ENCODE data around the gene IL4I1.
A peak's percentile ranks its signal among the peaks of the same experiment; 100 is the strongest.

The IL4I1 gene

DNA sequence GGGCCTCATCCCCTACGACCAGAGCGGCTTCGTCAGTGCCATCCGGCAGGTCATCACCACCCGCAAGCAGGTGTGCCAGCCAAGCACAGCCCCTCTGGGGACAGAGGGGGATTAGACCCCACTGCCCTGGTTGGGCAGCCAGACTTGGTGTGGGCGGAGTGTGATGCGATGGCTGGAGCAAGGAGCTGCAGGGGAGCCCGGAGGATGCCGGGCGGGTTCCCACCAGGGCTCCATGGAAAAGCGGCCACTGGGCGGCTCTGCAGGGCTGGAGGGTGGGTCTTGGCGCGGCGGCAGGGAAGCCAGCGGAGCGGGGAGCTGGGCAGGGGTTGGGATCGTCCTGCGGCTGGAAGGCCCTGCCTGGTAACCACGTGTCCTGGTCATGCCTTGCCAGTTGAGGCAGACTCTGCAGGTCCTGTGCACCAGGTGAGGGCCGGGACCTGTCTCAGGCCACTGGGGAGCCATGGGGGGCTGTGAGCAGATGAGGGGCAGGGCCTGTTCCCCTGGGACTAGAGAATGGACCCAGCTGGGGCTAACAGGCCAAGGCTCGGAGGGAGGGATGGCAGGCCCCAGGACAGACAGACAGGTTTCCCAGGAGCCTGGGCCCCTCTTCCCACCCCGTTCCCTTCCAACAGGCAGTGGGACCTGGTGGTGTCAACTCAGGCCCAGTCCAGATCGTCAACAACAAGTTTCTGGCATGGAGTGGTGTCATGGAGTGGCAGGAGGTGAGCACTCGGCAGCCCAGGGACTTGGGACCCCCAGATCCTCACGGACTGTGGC is 39.4 kb downstream of the IL4I1 start:
- Histone ChIP-seq H3K27me3 (ENCODE audit: control insufficient read depth, insufficient read depth, low read length) (no peaks in the 10 kb centered on the region), H3K9ac (ENCODE audit: low read depth, low read length) (no peak overlapping the region), H3K4me1 (ENCODE audit: control insufficient read depth, insufficient read depth, low read length) (peaks cover 42% of the 10 kb centered on the region), H3K4me2 (ENCODE audit: low read length) (no peak overlapping the region), H3K9me3 (replicated peaks; ENCODE audit: low read length) (no peaks in the 10 kb centered on the region), H3K36me3 (ENCODE audit: insufficient read depth, low read length) (peaks cover 63% of the 10 kb centered on the region), H3K4me3 (ENCODE audit: low read length) (no peak overlapping the region)

GRCh38 chr19:49856574-49857021 is 40.1 kb downstream of the IL4I1 start:
- Histone ChIP-seq H3K36me3 (ENCODE audit: insufficient read depth, low read length) (peaks cover 59% of the 10 kb centered on the region), H3K9ac (ENCODE audit: low read depth, low read length) (no peak overlapping the region), H3K9me3 (replicated peaks; ENCODE audit: low read length) (no peaks in the 10 kb centered on the region), H3K4me2 (ENCODE audit: low read length) (no peak overlapping the region), H3K27me3 (ENCODE audit: control insufficient read depth, insufficient read depth, low read length) (no peaks in the 10 kb centered on the region), H3K4me3 (ENCODE audit: low read length) (no peak overlapping the region), H3K4me1 (ENCODE audit: control insufficient read depth, insufficient read depth, low read length) (peaks cover 45% of the 10 kb centered on the region)

- H3K4me2 ChIP-seq (ENCODE audit: low read length) = no peak overlapping the region
- H3K9ac ChIP-seq (ENCODE audit: low read depth, low read length) = no peak overlapping the region
- H3K4me1 ChIP-seq (ENCODE audit: control insufficient read depth, insufficient read depth, low read length) = peaks cover 43% of the 10 kb centered on the region
- peaks cover 53% of the 10 kb centered on the region for H3K36me3 ChIP-seq (ENCODE audit: insufficient read depth, low read length)
- no peaks in the 10 kb centered on the region for H3K27me3 ChIP-seq (ENCODE audit: control insufficient read depth, insufficient read depth, low read length)
- H3K4me3 ChIP-seq (ENCODE audit: low read length) = no peak overlapping the region
- no peaks in the 10 kb centered on the region for H3K9me3 ChIP-seq (replicated peaks; ENCODE audit: low read length)
Observed at GRCh38 chr19:49855676-49856573, 40.8 kb downstream of the IL4I1 start.

DNA sequence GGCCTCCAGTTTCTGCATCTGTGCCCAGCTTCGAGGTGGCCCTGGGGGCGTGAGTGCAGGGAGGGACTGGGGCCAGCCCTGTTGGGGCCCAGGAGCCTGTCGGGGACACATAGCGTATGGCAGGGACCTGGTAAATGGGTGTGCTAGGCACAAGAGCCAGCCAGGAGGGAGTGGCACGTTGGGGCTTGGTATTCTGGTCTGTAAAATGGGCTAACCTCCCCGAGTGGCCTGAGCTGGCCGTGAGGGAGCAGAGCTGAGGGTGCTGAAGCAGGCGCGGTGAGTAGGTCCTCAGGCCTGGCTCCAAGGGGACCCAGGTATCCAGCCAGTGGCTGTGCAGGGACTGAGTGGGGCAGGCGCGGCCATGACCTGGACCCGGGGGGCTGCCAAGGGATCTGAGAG is 41.4 kb downstream of the IL4I1 start:
- no peak overlapping the region for H3K9ac ChIP-seq (ENCODE audit: low read depth, low read length)
- peaks cover 47% of the 10 kb centered on the region for H3K36me3 ChIP-seq (ENCODE audit: insufficient read depth, low read length)
- H3K4me2 ChIP-seq (ENCODE audit: low read length) = no peak overlapping the region
- peaks cover 41% of the 10 kb centered on the region for H3K4me1 ChIP-seq (ENCODE audit: control insufficient read depth, insufficient read depth, low read length)
- no peaks in the 10 kb centered on the region for H3K27me3 ChIP-seq (ENCODE audit: control insufficient read depth, insufficient read depth, low read length)
- no peak overlapping the region for H3K4me3 ChIP-seq (ENCODE audit: low read length)
- H3K9me3 ChIP-seq (replicated peaks; ENCODE audit: low read length) = no peaks in the 10 kb centered on the region

DNA sequence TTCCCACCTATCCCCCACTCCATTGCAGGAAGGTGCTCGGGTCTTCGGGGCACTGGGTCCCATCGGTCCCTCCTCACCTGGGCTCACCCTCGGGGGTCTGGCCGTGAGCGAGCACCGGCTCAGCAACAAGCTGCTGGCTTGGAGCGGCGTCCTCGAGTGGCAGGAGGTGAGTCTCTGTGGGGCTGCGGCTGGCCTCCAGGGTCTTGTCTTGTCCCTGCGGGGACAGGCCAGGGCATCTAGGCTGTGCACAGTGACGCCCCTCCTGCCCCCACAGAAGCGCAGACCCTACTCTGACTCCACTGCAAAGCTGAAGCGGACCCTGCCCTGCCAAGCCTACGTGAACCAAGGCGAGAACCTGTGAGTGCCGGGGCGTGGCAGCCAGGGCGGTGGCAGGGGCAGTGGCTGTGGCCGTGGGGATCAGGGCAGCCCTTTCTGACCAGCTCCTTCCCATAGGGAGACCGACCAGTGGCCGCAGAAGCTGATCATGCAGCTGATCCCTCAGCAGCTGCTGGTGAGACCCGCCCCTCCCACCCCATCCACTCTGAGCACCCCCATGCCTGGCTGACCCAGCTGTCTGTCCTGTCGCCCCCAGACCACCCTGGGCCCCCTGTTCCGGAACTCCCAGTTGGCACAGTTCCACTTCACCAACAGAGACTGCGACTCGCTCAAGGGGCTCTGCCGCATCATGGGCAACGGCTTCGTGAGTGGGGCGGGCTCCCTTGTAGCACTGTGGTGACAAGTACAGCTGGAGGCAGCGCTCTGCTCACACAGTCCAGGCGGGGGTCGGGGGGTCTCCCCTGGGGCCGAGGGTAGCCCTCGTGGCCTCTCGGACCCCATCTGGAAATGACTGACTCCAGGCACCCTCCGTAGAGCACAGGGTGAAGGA is 42.1 kb downstream of the IL4I1 start:
- Histone ChIP-seq H3K9ac (ENCODE audit: low read depth, low read length) (no peak overlapping the region), H3K9me3 (replicated peaks; ENCODE audit: low read length) (no peaks in the 10 kb centered on the region), H3K4me2 (ENCODE audit: low read length) (no peak overlapping the region), H3K36me3 (ENCODE audit: insufficient read depth, low read length) (peaks cover 45% of the 10 kb centered on the region), H3K27me3 (ENCODE audit: control insufficient read depth, insufficient read depth, low read length) (no peaks in the 10 kb centered on the region), H3K4me3 (ENCODE audit: low read length) (no peak overlapping the region), H3K4me1 (ENCODE audit: control insufficient read depth, insufficient read depth, low read length) (peaks cover 40% of the 10 kb centered on the region)

DNA sequence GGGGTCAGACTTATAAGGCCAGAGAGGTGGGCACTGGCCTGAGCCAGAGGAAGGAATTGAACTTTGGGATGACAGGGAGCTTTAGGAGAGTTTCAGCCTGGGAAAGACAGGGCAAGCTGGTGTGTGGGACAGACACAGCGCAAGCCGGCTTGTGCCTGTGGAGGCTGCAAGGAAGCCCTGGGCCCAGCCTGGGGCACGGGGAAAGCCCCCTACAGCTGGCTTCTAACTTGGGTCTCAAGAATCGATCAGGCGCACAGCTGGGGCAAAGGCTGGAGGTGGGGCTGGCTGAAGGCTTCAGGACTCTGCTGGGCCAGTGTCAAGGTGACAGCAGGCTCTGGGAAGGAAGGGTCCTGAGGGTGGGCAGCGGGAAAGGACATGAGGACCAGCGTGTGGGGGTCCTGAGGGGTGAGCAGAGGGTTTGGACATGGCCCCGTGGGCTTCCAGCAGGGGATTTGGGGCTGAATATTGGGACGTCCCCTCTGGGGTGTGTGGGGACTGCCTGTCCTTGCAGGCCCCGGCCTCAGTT is 42.8 kb downstream of the IL4I1 start:
- H3K4me2 ChIP-seq (ENCODE audit: low read length) = peak overlapping the region; percentile 19
- H3K36me3 ChIP-seq (ENCODE audit: insufficient read depth, low read length) = peaks cover 44% of the 10 kb centered on the region
- H3K4me1 ChIP-seq (ENCODE audit: control insufficient read depth, insufficient read depth, low read length) = peaks cover 34% of the 10 kb centered on the region
- no peak overlapping the region for H3K9ac ChIP-seq (ENCODE audit: low read depth, low read length)
- H3K9me3 ChIP-seq (replicated peaks; ENCODE audit: low read length) = no peaks in the 10 kb centered on the region
- H3K27me3 ChIP-seq (ENCODE audit: control insufficient read depth, insufficient read depth, low read length) = no peaks in the 10 kb centered on the region
- H3K4me3 ChIP-seq (ENCODE audit: low read length) = no peak overlapping the region

GRCh38 chr19:49852631-49853126 is 44.0 kb downstream of the IL4I1 start:
- H3K27me3 ChIP-seq (ENCODE audit: control insufficient read depth, insufficient read depth, low read length) = no peaks in the 10 kb centered on the region
- H3K9me3 ChIP-seq (replicated peaks; ENCODE audit: low read length) = no peaks in the 10 kb centered on the region
- peak overlapping the region; percentile 99 for H3K4me2 ChIP-seq (ENCODE audit: low read length)
- peak overlapping the region; percentile 85 for H3K4me3 ChIP-seq (ENCODE audit: low read length)
- H3K4me1 ChIP-seq (ENCODE audit: control insufficient read depth, insufficient read depth, low read length) = peaks cover 32% of the 10 kb centered on the region
- peaks cover 32% of the 10 kb centered on the region for H3K36me3 ChIP-seq (ENCODE audit: insufficient read depth, low read length)
- H3K9ac ChIP-seq (ENCODE audit: low read depth, low read length) = peak overlapping the region; percentile 56

GRCh38 chr19:49851456-49852259 is 45.0 kb downstream of the IL4I1 start:
- H3K4me2 ChIP-seq (ENCODE audit: low read length) = peak overlapping the region; percentile 99
- peak overlapping the region; percentile 85 for H3K4me3 ChIP-seq (ENCODE audit: low read length)
- H3K27me3 ChIP-seq (ENCODE audit: control insufficient read depth, insufficient read depth, low read length) = no peaks in the 10 kb centered on the region
- H3K9me3 ChIP-seq (replicated peaks; ENCODE audit: low read length) = no peaks in the 10 kb centered on the region
- H3K36me3 ChIP-seq (ENCODE audit: insufficient read depth, low read length) = peaks cover 24% of the 10 kb centered on the region
- peak overlapping the region; percentile 97 for H3K9ac ChIP-seq (ENCODE audit: low read depth, low read length)
- H3K4me1 ChIP-seq (ENCODE audit: control insufficient read depth, insufficient read depth, low read length) = peaks cover 27% of the 10 kb centered on the region

GRCh38 chr19:49850487-49851342 is 46.0 kb downstream of the IL4I1 start, which contains the start of gene PTOV1:
PTOV1 (plus strand) TSS chr19:49851159.
- Histone ChIP-seq H3K9ac (ENCODE audit: low read depth, low read length) (peak within 1 kb of the TSS; percentile 97), H3K4me2 (ENCODE audit: low read length) (peak within 1 kb of the TSS; percentile 99), H3K9me3 (replicated peaks; ENCODE audit: low read length) (no peaks in the 10 kb centered on the region), H3K27me3 (ENCODE audit: control insufficient read depth, insufficient read depth, low read length) (no peaks in the 10 kb centered on the region), H3K36me3 (ENCODE audit: insufficient read depth, low read length) (peaks cover 14% of the 10 kb centered on the region), H3K4me1 (ENCODE audit: control insufficient read depth, insufficient read depth, low read length) (peaks cover 27% of the 10 kb centered on the region), H3K4me3 (ENCODE audit: low read length) (peak within 1 kb of the TSS; percentile 85)

DNA sequence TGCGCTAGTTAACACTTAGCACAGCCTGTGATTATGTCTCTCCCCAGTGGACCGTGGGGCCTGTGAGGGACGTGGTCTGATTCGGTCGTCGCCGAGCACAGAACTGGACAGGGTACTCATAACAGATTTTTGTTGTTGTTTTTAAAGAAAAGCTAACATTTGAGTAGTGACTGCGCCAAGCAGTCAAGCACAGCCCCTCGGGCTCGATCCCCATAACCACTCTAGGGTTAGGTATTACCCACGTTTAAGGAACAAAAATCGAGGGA is 46.5 kb downstream of the IL4I1 start:
- H3K27me3 ChIP-seq (ENCODE audit: control insufficient read depth, insufficient read depth, low read length) = no peaks in the 10 kb centered on the region
- H3K4me3 ChIP-seq (ENCODE audit: low read length) = peak overlapping the region; percentile 85
- peak overlapping the region; percentile 97 for H3K9ac ChIP-seq (ENCODE audit: low read depth, low read length)
- H3K36me3 ChIP-seq (ENCODE audit: insufficient read depth, low read length) = peaks cover 9% of the 10 kb centered on the region
- no peaks in the 10 kb centered on the region for H3K9me3 ChIP-seq (replicated peaks; ENCODE audit: low read length)
- peaks cover 27% of the 10 kb centered on the region for H3K4me1 ChIP-seq (ENCODE audit: control insufficient read depth, insufficient read depth, low read length)
- peak overlapping the region; percentile 89 for H3K4me2 ChIP-seq (ENCODE audit: low read length)

Measured in skeletal muscle satellite cell (primary cell).